Measurements from ENCODE around the gene GALNT18. TPM values are rescaled to one million over a fixed set of nuclear protein-coding genes. Genes with fewer than 3 reads are reported as not detected.

The GALNT18 gene
- total RNA-seq, 1 experiment from 2014 or later = 1.7 TPM

DNA sequence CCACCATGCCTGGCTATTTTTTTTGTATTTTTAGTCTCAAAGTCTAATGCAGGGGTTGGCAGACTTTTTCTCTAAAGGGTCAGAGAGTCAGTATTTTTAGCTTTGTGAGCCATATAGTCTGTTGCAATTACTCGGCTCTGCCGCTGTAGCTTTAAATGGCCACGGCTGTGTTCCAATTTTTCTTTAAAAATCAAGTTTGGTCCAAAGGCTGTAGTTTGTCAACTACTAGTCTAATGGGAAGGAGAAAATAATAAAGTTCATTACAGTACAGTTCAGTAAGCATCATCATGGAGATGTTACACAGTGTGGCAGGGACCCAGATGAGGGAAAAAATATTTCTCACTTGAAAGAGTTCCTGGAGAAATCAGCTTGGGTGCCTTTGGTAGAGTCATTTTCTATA lies 376.4 kb downstream of the GALNT18 start:
- no peak for DNase-seq
- Histone ChIP-seq H2BK5ac (ENCODE audit: insufficient read length, low read length) (no peak overlapping the region), H3K23ac (ENCODE audit: insufficient read length, low read depth, low read length) (no peak overlapping the region), H3T11ph (ENCODE audit: low read length) (no peak overlapping the region), H2BK20ac (ENCODE audit: low read depth, low read length, poor library complexity, severe bottlenecking) (no peak overlapping the region), H3K56ac (ENCODE audit: insufficient read length, low read depth, low read length) (no peak overlapping the region), H3K14ac (ENCODE audit: insufficient read depth, low read length) (no peak overlapping the region), H3K9me3 (ENCODE audit: control insufficient read depth, low read depth, low read length) (no peaks in the 10 kb centered on the region), H3K4ac (ENCODE audit: low read depth, low read length) (no peak overlapping the region), H3K9ac (ENCODE audit: extremely low read depth, insufficient read length, low read length) (no peak overlapping the region), H4K5ac (ENCODE audit: insufficient read length, low read depth, low read length) (no peak overlapping the region), H3K23me2 (ENCODE audit: insufficient read length, low read depth, low read length, poor library complexity, severe bottlenecking) (no peaks in the 10 kb centered on the region), H3K79me1 (ENCODE audit: insufficient read depth, low read depth, low read length, poor library complexity, severe bottlenecking) (no peaks in the 10 kb centered on the region), H2BK15ac (ENCODE audit: low read depth, low read length) (no peak overlapping the region), H2BK12ac (ENCODE audit: insufficient read length, low read depth, low read length) (no peak overlapping the region), H3K27ac (ENCODE audit: insufficient read length, low read depth, low read length) (no peak overlapping the region), H2BK120ac (ENCODE audit: low read depth, low read length, poor library complexity, severe bottlenecking) (no peak overlapping the region), H3K4me1 (ENCODE audit: insufficient read depth, low read length) (peaks cover 5% of the 10 kb centered on the region), H3K4me2 (ENCODE audit: insufficient read depth, insufficient read length, low read length) (no peak overlapping the region), H3K79me2 (ENCODE audit: insufficient read depth, low read length) (no peaks in the 10 kb centered on the region), H2AK5ac (ENCODE audit: insufficient read length, low read length) (no peak overlapping the region), H3K27me3 (ENCODE audit: insufficient read depth, low read length) (no peaks in the 10 kb centered on the region), H2AFZ (ENCODE audit: low read length) (no peak overlapping the region), H4K20me1 (ENCODE audit: control insufficient read depth, insufficient read depth, insufficient read length) (no peaks in the 10 kb centered on the region), H3K18ac (ENCODE audit: insufficient read length, low read depth, low read length) (no peak overlapping the region), H4K8ac (replicated peaks; ENCODE audit: insufficient read length, low read depth, low read length) (no peak overlapping the region), H4K91ac (ENCODE audit: insufficient read length, low read depth, low read length) (no peak overlapping the region)
- H3K9me3 Mint-ChIP-seq = peaks cover 16% of the 10 kb centered on the region in 2 experiments
- no peak overlapping the region for H3K4me3 Mint-ChIP-seq
- WGBS (ENCODE audit: extremely low coverage, insufficient read length, low lambda C conversion rate) = no CpG with 5 or more reads among the region's 3 CpGs
- no peak for TF ChIP-seq CTCF (conservative IDR thresholded peaks at IDR 0.05)
- no peak overlapping the region for H3K27ac Mint-ChIP-seq
- peaks cover 0 to 7% (median 7%) of the 10 kb centered on the region in 3 experiments; a peak in 5 of 7 replicates for H3K36me3 Mint-ChIP-seq (ENCODE audit: insufficient read depth in 1 of 3, low read depth in 3 of 3)
- H3K27me3 Mint-ChIP-seq (ENCODE audit: low read depth) = peaks cover 6% of the 10 kb centered on the region
- peaks cover 19 to 23% of the 10 kb centered on the region in 2 experiments for H3K4me1 Mint-ChIP-seq
